PFSK-1 (cell line): ENCODE measurements around the gene DGKI.

Source experiments
- FOXP2 ChIP-seq: optimal IDR thresholded peaks from 2 replicates; pipeline ENCODE3; 2011; ENCODE audit warnings: borderline replicate concordance, control low read depth, inconsistent platforms; ENCODE audit not compliant: insufficient read depth; ENCODE audit errors: extremely low read length, extremely low read depth
- POLR2AphosphoS5 ChIP-seq: IDR thresholded peaks from 2 replicates; pipeline ENCODE4 v1.6.1; 2012; ENCODE audit warnings: low read depth, mild to moderate bottlenecking, control low read depth, low read length, moderate library complexity
- REST ChIP-seq, 2 experiments: IDR thresholded peaks; 2 replicates each; pipeline versions ENCODE4 v1.6.1 to v1.8.0; 2011 to 2012; ENCODE audit warnings: low read depth in 2 of 2, low read length in 2 of 2, control low read depth in 1 of 2, inconsistent platforms in 1 of 2, mild to moderate bottlenecking in 1 of 2, moderate library complexity in 1 of 2; ENCODE audit not compliant: insufficient read depth in 1 of 2
- SIN3A ChIP-seq: IDR thresholded peaks from 2 replicates; pipeline ENCODE4 v1.6.1; 2012; ENCODE audit warnings: mild to moderate bottlenecking, low read length, moderate library complexity, borderline replicate concordance; ENCODE audit not compliant: insufficient read depth
- TAF1 ChIP-seq: IDR thresholded peaks from 2 replicates; pipeline ENCODE4 v1.6.1; 2012; ENCODE audit warnings: low read length, control low read depth, borderline replicate concordance; ENCODE audit not compliant: insufficient read depth

Gene DGKI

GRCh38 chr7:137890449-137890921 is 43.7 kb upstream of the DGKI start:
- no peak for TF ChIP-seq REST (IDR thresholded peaks at IDR 0.05; ENCODE audit: insufficient read depth in 1 of 2, low read depth in 2 of 2, low read length in 2 of 2)
- TF ChIP-seq POLR2AphosphoS5 = no peak
- no peak for TF ChIP-seq TAF1

- TF ChIP-seq TAF1 = no peak
- no peak for TF ChIP-seq POLR2AphosphoS5
- no peak for TF ChIP-seq SIN3A
- TF ChIP-seq FOXP2 = no peak
- TF ChIP-seq REST (IDR thresholded peaks at IDR 0.05; ENCODE audit: insufficient read depth in 1 of 2, low read depth in 2 of 2, low read length in 2 of 2) = no peak
Observed at GRCh38 chr7:137888241-137888640, 41.5 kb upstream of the DGKI start.

GRCh38 chr7:137886746-137887145 is 40.0 kb upstream of the DGKI start:
- TF ChIP-seq SIN3A (no peak), POLR2AphosphoS5 (no peak), FOXP2 (no peak), REST (IDR thresholded peaks at IDR 0.05; ENCODE audit: insufficient read depth in 1 of 2, low read depth in 2 of 2, low read length in 2 of 2) (no peak), TAF1 (no peak)

- TF ChIP-seq TAF1 (no peak), POLR2AphosphoS5 (no peak), FOXP2 (no peak), REST (IDR thresholded peaks at IDR 0.05; ENCODE audit: insufficient read depth in 1 of 2, low read depth in 2 of 2, low read length in 2 of 2) (no peak), SIN3A (no peak)
Observed at GRCh38 chr7:137886281-137886680, 39.5 kb upstream of the DGKI start.

GRCh38 chr7:137885678-137886077 is 38.9 kb upstream of the DGKI start:
- TF ChIP-seq TAF1 (no peak), SIN3A (no peak), POLR2AphosphoS5 (no peak)
